ENCODE measurements around the gene CACNA1D.

The CACNA1D gene

GRCh38 chr3:53614307-53614706, 119.9 kb downstream of the CACNA1D start:
- TF ChIP-seq CTCF (IDR thresholded peaks at IDR 0.05), result no peak
- no peak for TF ChIP-seq ZFX (IDR thresholded peaks at IDR 0.05; ENCODE audit: borderline replicate concordance)
- H3K27ac ChIP-seq, result no peak overlapping the region

GRCh38 chr3:53616321-53616720, 121.9 kb downstream of the CACNA1D start:
- no peak overlapping the region for H3K27ac ChIP-seq
- TF ChIP-seq ZFX (IDR thresholded peaks at IDR 0.05; ENCODE audit: borderline replicate concordance) (no peak), CTCF (IDR thresholded peaks at IDR 0.05) (no peak)

GRCh38 chr3:53616971-53617892, 122.8 kb downstream of the CACNA1D start:
- TF ChIP-seq CTCF (IDR thresholded peaks at IDR 0.05) (no peak), ZFX (IDR thresholded peaks at IDR 0.05; ENCODE audit: borderline replicate concordance) (no peak)
- no peak overlapping the region for H3K27ac ChIP-seq

DNA sequence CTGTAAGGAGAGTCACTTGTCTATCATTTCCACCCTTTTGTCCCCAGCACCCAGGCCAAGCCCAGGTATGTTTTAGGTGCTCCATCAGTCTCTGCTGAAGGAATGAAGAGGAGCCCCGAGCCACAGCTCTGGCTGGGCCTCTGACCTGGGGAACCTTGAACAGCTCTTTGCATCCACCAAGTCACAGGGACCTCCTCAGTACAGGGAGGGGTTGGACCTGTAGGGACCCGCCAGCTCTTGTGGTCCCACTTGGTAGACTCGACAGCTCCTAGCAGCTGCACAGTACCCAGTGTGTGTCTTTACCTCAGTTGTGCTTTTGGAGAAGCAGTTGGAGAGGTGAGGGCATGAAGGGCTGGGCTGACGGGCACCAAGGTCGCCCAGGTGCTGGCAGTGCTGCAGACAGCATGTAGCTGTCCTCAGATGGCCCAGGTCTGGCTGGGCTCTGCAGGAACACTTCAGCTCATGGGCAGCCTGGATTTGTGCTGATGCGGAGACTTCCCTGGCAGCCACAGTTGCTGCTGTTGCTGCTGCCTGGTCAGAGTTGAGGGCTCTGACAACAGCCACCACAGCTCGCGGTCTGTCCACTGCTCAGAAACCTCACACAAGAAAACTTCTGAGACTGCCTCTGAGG, 123.6 kb downstream of the CACNA1D start:
- H3K27ac ChIP-seq, result no peak overlapping the region
- TF ChIP-seq CTCF (IDR thresholded peaks at IDR 0.05) (no peak), ZFX (IDR thresholded peaks at IDR 0.05; ENCODE audit: borderline replicate concordance) (no peak)

GRCh38 chr3:53618524-53618906, 124.1 kb downstream of the CACNA1D start:
- no peak overlapping the region for H3K27ac ChIP-seq
- TF ChIP-seq ZFX (IDR thresholded peaks at IDR 0.05; ENCODE audit: borderline replicate concordance), result no peak
- TF ChIP-seq CTCF (IDR thresholded peaks at IDR 0.05), result no peak

DNA sequence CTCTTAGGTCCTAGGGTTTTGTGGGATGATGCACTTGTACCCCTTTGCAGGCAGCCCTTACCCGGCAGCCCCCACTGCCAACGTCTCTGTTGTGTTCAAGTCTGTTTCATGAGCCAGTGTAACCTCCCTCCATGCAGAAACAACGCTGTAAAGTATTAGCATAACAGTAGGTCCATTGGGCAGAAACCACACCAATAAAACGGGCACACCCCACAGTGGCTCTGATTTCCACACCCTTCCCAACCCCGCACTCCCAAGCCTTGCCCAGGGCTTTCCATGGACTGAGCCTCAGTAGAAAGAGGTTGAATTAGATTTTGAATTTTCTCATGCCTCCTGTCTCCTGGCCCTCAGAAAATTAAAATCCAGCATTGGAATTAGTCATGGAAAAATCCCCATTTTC, 124.5 kb downstream of the CACNA1D start:
- TF ChIP-seq CTCF (IDR thresholded peaks at IDR 0.05) (no peak), ZFX (IDR thresholded peaks at IDR 0.05; ENCODE audit: borderline replicate concordance) (no peak)
- no peak overlapping the region for H3K27ac ChIP-seq
